B cell (primary cell): ENCODE data around the gene GSTA5.

Experiments
- EZH2 ChIP-seq: IDR thresholded peaks from 2 replicates; pipeline ENCODE4 v1.6.1; 2012; ENCODE audit warnings: borderline replicate concordance, low read depth, mild to moderate bottlenecking, moderate library complexity, low read length; ENCODE audit not compliant: insufficient read depth, poor library complexity, severe bottlenecking
- TF ChIP-seq, protein P1 (sequence below): fragments of 200-600 bp; IDR thresholded peaks from one replicate; pipeline ENCODE4 v1.8.0; 2022; ENCODE audit warnings: antibody characterized with exemption, mild to moderate bottlenecking

DNA sequence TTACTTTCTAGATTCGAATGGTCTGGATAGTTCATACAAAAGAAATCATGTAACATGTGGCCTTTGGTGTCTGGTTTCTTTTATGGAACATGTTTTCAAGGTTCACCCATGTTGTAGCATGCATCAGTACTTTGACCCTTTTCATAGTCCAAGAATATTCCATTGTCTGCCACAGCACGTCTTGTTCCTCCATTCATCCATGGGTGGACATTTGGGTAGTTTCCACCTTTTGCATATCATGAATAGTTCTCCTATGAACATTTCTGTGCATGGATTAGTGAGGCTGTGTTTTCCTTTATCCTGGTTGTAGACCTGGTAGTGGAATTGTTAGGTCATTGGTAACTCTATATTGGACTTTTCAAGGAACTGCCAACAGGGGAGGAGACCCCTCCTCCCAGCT is 37.2 kb upstream of the GSTA5 start:
- TF ChIP-seq, protein P1, sequence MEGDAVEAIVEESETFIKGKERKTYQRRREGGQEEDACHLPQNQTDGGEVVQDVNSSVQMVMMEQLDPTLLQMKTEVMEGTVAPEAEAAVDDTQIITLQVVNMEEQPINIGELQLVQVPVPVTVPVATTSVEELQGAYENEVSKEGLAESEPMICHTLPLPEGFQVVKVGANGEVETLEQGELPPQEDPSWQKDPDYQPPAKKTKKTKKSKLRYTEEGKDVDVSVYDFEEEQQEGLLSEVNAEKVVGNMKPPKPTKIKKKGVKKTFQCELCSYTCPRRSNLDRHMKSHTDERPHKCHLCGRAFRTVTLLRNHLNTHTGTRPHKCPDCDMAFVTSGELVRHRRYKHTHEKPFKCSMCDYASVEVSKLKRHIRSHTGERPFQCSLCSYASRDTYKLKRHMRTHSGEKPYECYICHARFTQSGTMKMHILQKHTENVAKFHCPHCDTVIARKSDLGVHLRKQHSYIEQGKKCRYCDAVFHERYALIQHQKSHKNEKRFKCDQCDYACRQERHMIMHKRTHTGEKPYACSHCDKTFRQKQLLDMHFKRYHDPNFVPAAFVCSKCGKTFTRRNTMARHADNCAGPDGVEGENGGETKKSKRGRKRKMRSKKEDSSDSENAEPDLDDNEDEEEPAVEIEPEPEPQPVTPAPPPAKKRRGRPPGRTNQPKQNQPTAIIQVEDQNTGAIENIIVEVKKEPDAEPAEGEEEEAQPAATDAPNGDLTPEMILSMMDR = no peak
- TF ChIP-seq EZH2 = no peak
